Liver (tissue), 9 donors: Measurements from ENCODE around the gene MOB3B. TPM values are rescaled to one million over a fixed set of nuclear protein-coding genes. Genes with fewer than 3 reads are reported as not detected.
A peak's percentile ranks its signal among the peaks of the same experiment; 100 is the strongest.

Experiments used
- DNase-seq: peaks from one replicate; pipeline ENCODE4 v3.0.0-alpha.2; 2017; ENCODE audit warnings: low spot score
- H3K27ac ChIP-seq, 2 donors: one replicate each; pipeline ENCODE4 v1.7.0; 2013; ENCODE audit warnings: inconsistent platforms in 2 of 2, low read length in 2 of 2, control low read depth in 1 of 2, low read depth in 1 of 2, mild to moderate bottlenecking in 1 of 2
- H3K27me3 ChIP-seq, 4 donors: one replicate each; pipeline versions ENCODE4 v1.6.1 to v1.7.0; 2013; ENCODE audit warnings: low read length in 3 of 4, inconsistent platforms in 1 of 4, mild to moderate bottlenecking in 1 of 4, moderate library complexity in 1 of 4; ENCODE audit not compliant: control insufficient read depth in 4 of 4, insufficient read depth in 4 of 4
- H3K36me3 ChIP-seq, 4 donors: one replicate each; pipeline versions ENCODE4 v1.6.1 to v1.7.0; 2013; ENCODE audit warnings: low read length in 3 of 4, mild to moderate bottlenecking in 3 of 4, low read depth in 1 of 4, moderate library complexity in 1 of 4; ENCODE audit not compliant: control insufficient read depth in 4 of 4, insufficient read depth in 3 of 4
- H3K4me1 ChIP-seq, 4 donors: one replicate each; pipeline versions ENCODE4 v1.6.1 to v1.7.0; 2013; ENCODE audit warnings: low read length in 3 of 4, mild to moderate bottlenecking in 3 of 4, moderate library complexity in 1 of 4; ENCODE audit not compliant: control insufficient read depth in 4 of 4, insufficient read depth in 4 of 4
- H3K4me3 ChIP-seq, 3 donors: one replicate each; pipeline versions ENCODE4 v1.6.1 to v1.7.0; 2013; ENCODE audit warnings: low read length in 3 of 3, control low read depth in 1 of 3, low read depth in 1 of 3, mild to moderate bottlenecking in 1 of 3
- H3K9ac ChIP-seq, 2 donors: one replicate each; pipeline ENCODE4 v1.7.0; 2013; ENCODE audit warnings: low read length in 2 of 2, mild to moderate bottlenecking in 2 of 2, moderate library complexity in 2 of 2, control low read depth in 1 of 2, low read depth in 1 of 2
- H3K9me3 ChIP-seq, 4 donors: one replicate each; pipeline versions ENCODE4 v1.6.1 to v1.7.0; 2013; ENCODE audit warnings: low read length in 3 of 4; ENCODE audit not compliant: control insufficient read depth in 4 of 4
- CTCF ChIP-seq: fragments of 150-350 bp; IDR thresholded peaks from 2 replicates; pipeline ENCODE4 v1.5.1; 2017; ENCODE audit warnings: improper control_type of control experiment, low read depth, low read length; ENCODE audit not compliant: missing input control
- EGR1 ChIP-seq, 2 donors: IDR thresholded peaks; 2 replicates each; pipeline ENCODE4 v1.6.1; 2016 to 2018; ENCODE audit warnings: antibody characterized with exemption in 2 of 2, low read depth in 2 of 2
- FOXA2 ChIP-seq: IDR thresholded peaks from 2 replicates; pipeline ENCODE4 v1.6.1; 2016; ENCODE audit warnings: antibody characterized with exemption
- GABPA ChIP-seq, 2 donors: IDR thresholded peaks in 1 of 2; conservative IDR thresholded peaks in 1 of 2; 2 replicates each; pipeline ENCODE4 v1.6.1; 2016; ENCODE audit warnings: antibody characterized with exemption in 2 of 2, mild to moderate bottlenecking in 1 of 2, moderate library complexity in 1 of 2
- HNF4A ChIP-seq, 2 donors: conservative IDR thresholded peaks; 2 replicates each; pipeline ENCODE4 v1.6.1; 2016; ENCODE audit warnings: antibody characterized with exemption in 2 of 2, mild to moderate bottlenecking in 2 of 2
- JUND ChIP-seq, 2 donors: IDR thresholded peaks; 2 replicates each; pipeline ENCODE4 v1.6.1; 2016; ENCODE audit warnings: antibody characterized with exemption in 2 of 2
- MAX ChIP-seq: IDR thresholded peaks from 2 replicates; pipeline ENCODE4 v1.6.1; 2016; ENCODE audit warnings: antibody characterized with exemption
- NR2F2 ChIP-seq: IDR thresholded peaks from 2 replicates; pipeline ENCODE4 v1.6.1; 2016; ENCODE audit warnings: antibody characterized with exemption
- RAD21 ChIP-seq, 2 donors: IDR thresholded peaks; 2 replicates each; pipeline ENCODE4 v1.6.1; 2016; ENCODE audit warnings: antibody characterized with exemption in 2 of 2, mild to moderate bottlenecking in 2 of 2
- REST ChIP-seq: IDR thresholded peaks from 2 replicates; pipeline ENCODE4 v1.6.1; 2016; ENCODE audit warnings: antibody characterized with exemption, mild to moderate bottlenecking
- RXRA ChIP-seq, 2 donors: IDR thresholded peaks; 2 replicates each; pipeline ENCODE4 v1.6.1; 2017 to 2018; ENCODE audit warnings: antibody characterized with exemption in 2 of 2, mild to moderate bottlenecking in 1 of 2
- SP1 ChIP-seq: IDR thresholded peaks from 2 replicates; pipeline ENCODE4 v1.6.1; 2018; ENCODE audit warnings: antibody characterized with exemption, mild to moderate bottlenecking
- TAF1 ChIP-seq: conservative IDR thresholded peaks from 2 replicates; pipeline ENCODE4 v1.6.1; 2016; ENCODE audit warnings: antibody characterized with exemption, mild to moderate bottlenecking
- YY1 ChIP-seq: IDR thresholded peaks from 2 replicates; pipeline ENCODE4 v1.6.1; 2016; ENCODE audit warnings: antibody characterized with exemption, mild to moderate bottlenecking
- ZBTB33 ChIP-seq: IDR thresholded peaks from 2 replicates; pipeline ENCODE4 v1.6.1; 2016; ENCODE audit warnings: antibody characterized with exemption
- WGBS: extraction: QIAGEN DNeasy Blood & Tissue Kit; methylation state at CpG from one replicate; pipeline ENCODE4 v1.1.7; 2013; 5-methylcytosine and 5-hydroxymethylcytosine counted together
- polyA plus RNA-seq, 2 donors: library from polyadenylated mRNA; stranded (reverse) in 1 of 2; unstranded in 1 of 2; fragments of 200-250 nt in 1 of 2; fragments of >200 nt in 1 of 2; fragmentation: Nextera tagmentation in 1 of 2; extraction: Ambion mirVana in 1 of 2; gene quantifications; one replicate each; pipeline versions ENCODE4 v1.2.1 to v1.2.3, GENCODE V29; 2013 to 2015
- total RNA-seq, 2 donors: library from RNA; depleted of rRNA; stranded (reverse); fragments of >200 nt; gene quantifications; one replicate each; pipeline ENCODE4 v1.2.3, GENCODE V29; 2014
- donor health status: healthy.
- donor health status: healthy.
- donor health status: healthy.
- donor health status: healthy.
- donor health status: healthy.

The MOB3B gene
- total RNA-seq (1 to 10 TPM in 1 of 2 donors, under 1 TPM in 1; 0.79 to 1.1 TPM), polyA plus RNA-seq (under 1 TPM; 0.36 to 0.72 TPM)

GRCh38 chr9:27529316-27530278 is at the start of gene MOB3B:
Gene MOB3B, minus strand, starts transcription at chr9:27529814. Its CDS starts 74,264 bp downstream, at chr9:27455550.
- Histone ChIP-seq H3K27me3 (no peaks in the 10 kb centered on the region), H3K27ac (peak within 1 kb of the TSS; percentile 37 to 64), H3K9ac (peak within 1 kb of the TSS; percentile 67 to 77), H3K9me3 (no peaks in the 10 kb centered on the region), H3K4me3 (peak within 1 kb of the TSS; percentile 65 to 78 (median 73)), H3K36me3 (peaks cover 0 to under 1% (median 0%) of the 10 kb centered on the region in 4 donors), H3K4me1 (peaks cover 3 to 23% (median 11%) of the 10 kb centered on the region in 4 donors)
- no peak for TF ChIP-seq EGR1 (IDR thresholded peaks at IDR 0.05; ENCODE audit: low read depth in 2 of 2)
- TF ChIP-seq NR2F2: no peak
- peak; percentile 73 to 80 for TF ChIP-seq RAD21 (IDR thresholded peaks at IDR 0.05)
- no peak for TF ChIP-seq REST
- no peak for TF ChIP-seq TAF1
- TF ChIP-seq SP1: no peak
- no peak for TF ChIP-seq MAX
- peak; percentile 92 for TF ChIP-seq CTCF
- no peak for TF ChIP-seq RXRA (IDR thresholded peaks at IDR 0.05)
- no peak for TF ChIP-seq YY1
- DNase-seq: peak; percentile 84
- 3% methylated on average over 74 of the region's 74 CpGs for WGBS

- peaks cover 0 to 22% (median 6%) of the 10 kb centered on the region in 4 donors for H3K4me1 ChIP-seq
- no peaks in the 10 kb centered on the region for H3K27me3 ChIP-seq
- no peaks in the 10 kb centered on the region for H3K9me3 ChIP-seq
- WGBS: 2% methylated on average over 35 of the region's 35 CpGs
- peak; percentile 86 for DNase-seq
- H3K9ac ChIP-seq: peak overlapping the region; percentile 71 to 98
- peak overlapping the region; percentile 96 to 98 for H3K27ac ChIP-seq
- H3K36me3 ChIP-seq: no peaks in the 10 kb centered on the region
- H3K4me3 ChIP-seq: peak overlapping the region; percentile 75 to 83 (median 80)
- TF ChIP-seq FOXA2 (peak; percentile 63), GABPA (IDR thresholded peaks at IDR 0.05 in 1 of 2, conservative IDR thresholded peaks at IDR 0.05 in 1 of 2) (peak; percentile 65 to 89), HNF4A (conservative IDR thresholded peaks at IDR 0.05) (peak; percentile 54 to 55), CTCF (no peak), RAD21 (IDR thresholded peaks at IDR 0.05) (peak; percentile 55 to 57), EGR1 (IDR thresholded peaks at IDR 0.05; ENCODE audit: low read depth in 2 of 2) (peak; percentile 99 to 100), SP1 (peak; percentile 89), JUND (IDR thresholded peaks at IDR 0.05) (peak; percentile 89 to 96), ZBTB33 (peak; percentile 97)
Measured at GRCh38 chr9:27573634-27574590, 44.3 kb upstream of the MOB3B start.
